Measurements from ENCODE around the gene ZNF616.

The ZNF616 gene

GRCh38 chr19:52115526-52116053 lies 24.1 kb downstream of the ZNF616 start:
- TF ChIP-seq CTCF (IDR thresholded peaks at IDR 0.05; ENCODE audit: insufficient read depth, low read length, missing control alignments), result no peak
- CTCF ChIA-PET, result interaction anchor here (1.0 kb wide), 1 partner anchor 18 kb away, joined by 4 read pairs; no protein-coding TSS in a partner anchor
- POLR2A ChIA-PET, result no interaction called here
- no peak overlapping the region for H3K4me3 ChIP-seq (ENCODE audit: low read depth, low read length)
- no peak for DNase-seq (ENCODE audit: low read depth, low spot score)

GRCh38 chr19:52114691-52115090 lies 25.0 kb downstream of the ZNF616 start:
- no peak for DNase-seq (ENCODE audit: low read depth, low spot score)

GRCh38 chr19:52112624-52113023 lies 27.1 kb downstream of the ZNF616 start:
- no peak overlapping the region for H3K4me3 ChIP-seq (ENCODE audit: low read depth, low read length)
- POLR2A ChIA-PET, result no interaction called here
- no peak for TF ChIP-seq CTCF (IDR thresholded peaks at IDR 0.05; ENCODE audit: insufficient read depth, low read length, missing control alignments)
- DNase-seq (ENCODE audit: low read depth, low spot score), result no peak
- CTCF ChIA-PET, result no interaction called here

More at GRCh38 chr19:52114691-52115090, 25.0 kb downstream of the ZNF616 start:
- H3K4me3 ChIP-seq (ENCODE audit: low read depth, low read length), result no peak overlapping the region
- ChIA-PET CTCF (no interaction called here), POLR2A (no interaction called here)
- TF ChIP-seq CTCF (IDR thresholded peaks at IDR 0.05; ENCODE audit: insufficient read depth, low read length, missing control alignments), result no peak

GRCh38 chr19:52110780-52111179 lies 29.0 kb downstream of the ZNF616 start:
- ChIA-PET CTCF (interaction anchor here (0.9 to 2.0 kb wide), 2 partner anchors 12 to 127 kb away, joined by 3 to 5 read pairs; no protein-coding TSS in a partner anchor), POLR2A (no interaction called here)
- no peak overlapping the region for H3K4me3 ChIP-seq (ENCODE audit: low read depth, low read length)
- TF ChIP-seq CTCF (IDR thresholded peaks at IDR 0.05; ENCODE audit: insufficient read depth, low read length, missing control alignments), result no peak
- DNase-seq (ENCODE audit: low read depth, low spot score), result no peak

- no peak for TF ChIP-seq CTCF (IDR thresholded peaks at IDR 0.05; ENCODE audit: insufficient read depth, low read length, missing control alignments)
- ChIA-PET POLR2A (no interaction called here), CTCF (no interaction called here)
- no peak for DNase-seq (ENCODE audit: low read depth, low spot score)
- H3K4me3 ChIP-seq (ENCODE audit: low read depth, low read length), result no peak overlapping the region
These were observed 37.0 kb downstream of the ZNF616 start for GRCh38 chr19:52102782-52103181.

- ChIA-PET POLR2A (no interaction called here), CTCF (no interaction called here)
- H3K4me3 ChIP-seq (ENCODE audit: low read depth, low read length), result no peak overlapping the region
- no peak for TF ChIP-seq CTCF (IDR thresholded peaks at IDR 0.05; ENCODE audit: insufficient read depth, low read length, missing control alignments)
- DNase-seq (ENCODE audit: low read depth, low spot score), result no peak
These were observed 37.7 kb downstream of the ZNF616 start for GRCh38 chr19:52101866-52102562.
